SKM-1 treated with dmso at 0.1 percent for 144 hours (cell line): Measurements from ENCODE around the gene ZFYVE1.

Experiments
- DNase-seq: peaks from one replicate; lab custom pipeline; 2025; ENCODE audit not compliant: unreplicated experiment; lab: John Stamatoyannopoulos, UW

ZFYVE1 gene

GRCh38 chr14:72924337-72924736 lies 102.6 kb downstream of the ZFYVE1 start:
- DNase-seq = no peak

DNA sequence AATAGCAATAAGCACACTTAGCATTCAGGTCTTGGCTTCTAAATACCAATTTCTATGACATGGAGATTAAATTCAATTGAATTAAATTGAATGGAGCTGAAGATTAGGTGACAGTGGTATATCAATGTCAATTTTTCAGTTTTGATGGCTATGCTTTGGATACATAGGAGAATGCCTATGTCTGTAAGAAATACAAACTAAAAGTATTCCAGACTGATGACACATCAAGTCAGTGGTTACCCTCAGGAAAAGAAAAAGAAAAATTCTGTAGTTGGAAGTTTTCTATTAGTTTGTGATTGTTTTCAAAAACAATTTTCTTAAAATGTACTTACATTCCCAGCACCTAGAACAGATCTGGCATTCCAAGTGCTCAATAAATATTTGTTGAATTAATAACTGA lies 105.5 kb downstream of the ZFYVE1 start:
- no peak for DNase-seq

DNA sequence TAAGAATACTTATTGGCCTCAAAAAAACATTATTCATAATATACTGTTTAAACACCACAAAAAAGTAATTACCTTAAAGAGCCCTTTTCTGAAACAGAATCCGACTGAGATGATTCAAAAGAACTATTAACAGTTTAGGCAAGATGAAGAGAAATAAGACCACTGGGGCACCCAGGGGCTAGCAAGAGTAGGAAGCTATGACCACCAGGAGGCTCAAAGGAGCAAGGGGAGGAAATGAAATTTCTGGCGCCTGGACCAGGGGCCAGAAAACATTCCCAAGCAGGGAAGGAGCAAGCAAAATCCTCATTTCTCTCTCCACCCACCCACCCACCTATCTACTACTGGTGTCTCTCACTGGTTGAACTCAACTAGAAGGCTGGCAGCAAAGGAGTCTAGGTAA lies 106.9 kb downstream of the ZFYVE1 start:
- DNase-seq = no peak
